Measurements from ENCODE around the gene THADA.

- TF ChIP-seq, protein P1, sequence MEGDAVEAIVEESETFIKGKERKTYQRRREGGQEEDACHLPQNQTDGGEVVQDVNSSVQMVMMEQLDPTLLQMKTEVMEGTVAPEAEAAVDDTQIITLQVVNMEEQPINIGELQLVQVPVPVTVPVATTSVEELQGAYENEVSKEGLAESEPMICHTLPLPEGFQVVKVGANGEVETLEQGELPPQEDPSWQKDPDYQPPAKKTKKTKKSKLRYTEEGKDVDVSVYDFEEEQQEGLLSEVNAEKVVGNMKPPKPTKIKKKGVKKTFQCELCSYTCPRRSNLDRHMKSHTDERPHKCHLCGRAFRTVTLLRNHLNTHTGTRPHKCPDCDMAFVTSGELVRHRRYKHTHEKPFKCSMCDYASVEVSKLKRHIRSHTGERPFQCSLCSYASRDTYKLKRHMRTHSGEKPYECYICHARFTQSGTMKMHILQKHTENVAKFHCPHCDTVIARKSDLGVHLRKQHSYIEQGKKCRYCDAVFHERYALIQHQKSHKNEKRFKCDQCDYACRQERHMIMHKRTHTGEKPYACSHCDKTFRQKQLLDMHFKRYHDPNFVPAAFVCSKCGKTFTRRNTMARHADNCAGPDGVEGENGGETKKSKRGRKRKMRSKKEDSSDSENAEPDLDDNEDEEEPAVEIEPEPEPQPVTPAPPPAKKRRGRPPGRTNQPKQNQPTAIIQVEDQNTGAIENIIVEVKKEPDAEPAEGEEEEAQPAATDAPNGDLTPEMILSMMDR (IDR thresholded peaks at IDR 0.05; ENCODE audit: low read length): no peak
- no peak for TF ChIP-seq EZH2 (IDR thresholded peaks at IDR 0.05; ENCODE audit: borderline replicate concordance, low read length)
These were observed 126.1 kb downstream of the THADA start for GRCh38 chr2:43469713-43470112.
